Neural cell (in vitro differentiated cells): ENCODE data around the gene EDNRA. TPM values are rescaled to one million over a fixed set of nuclear protein-coding genes. Genes with fewer than 3 reads are reported as not detected.

Experiments used
- H2AFZ ChIP-seq: fragments of 200-600, 300-800 bp; sonication (generic), shearing (Covaris generic); 2 replicates; pipeline ENCODE4 v1.6.0; 2014; ENCODE audit warnings: low read depth, mild to moderate bottlenecking, antibody characterized with exemption, low read length, moderate library complexity
- H3F3A ChIP-seq: fragments of 200-600 bp; shearing (Covaris generic); 2 replicates; pipeline ENCODE4 v1.6.1; 2016; ENCODE audit warnings: mild to moderate bottlenecking, moderate library complexity, mixed read lengths, antibody characterized with exemption, low read length; ENCODE audit not compliant: insufficient read depth, poor library complexity, severe bottlenecking
- H3K27ac ChIP-seq: fragments of 200-600, 300-800 bp; sonication (generic), shearing (Covaris generic); 2 replicates; pipeline ENCODE4 v1.5.1; 2014; ENCODE audit warnings: mild to moderate bottlenecking, low read length, moderate library complexity
- H3K27me3 ChIP-seq: fragments of 300-800, 200-600 bp; sonication (generic), shearing (Covaris generic); 2 replicates; pipeline ENCODE4 v1.6.0; 2014; ENCODE audit warnings: mild to moderate bottlenecking, low read depth, low read length, moderate library complexity; ENCODE audit not compliant: insufficient read depth
- H3K36me3 ChIP-seq: fragments of 300-800, 200-600 bp; sonication (generic), shearing (Covaris generic); 2 replicates; pipeline ENCODE4 v1.5.1; 2014; ENCODE audit warnings: mild to moderate bottlenecking, antibody characterized with exemption, low read length, moderate library complexity; ENCODE audit not compliant: insufficient read depth
- H3K4me2 ChIP-seq: fragments of 300-800, 200-600 bp; sonication (generic), shearing (Covaris generic); 2 replicates; pipeline ENCODE4 v1.6.0; 2014; ENCODE audit warnings: mild to moderate bottlenecking, low read length
- H3K4me3 ChIP-seq: fragments of 300-800, 200-600 bp; sonication (generic), shearing (Covaris generic); 2 replicates; pipeline ENCODE4 v1.5.1; 2014; ENCODE audit warnings: mild to moderate bottlenecking, low read length, moderate library complexity
- H3K79me2 ChIP-seq: fragments of 200-600 bp; shearing (Covaris generic); replicated peaks from 2 replicates; pipeline ENCODE4 v1.6.0; 2014; ENCODE audit warnings: mild to moderate bottlenecking, low read length, moderate library complexity; ENCODE audit not compliant: insufficient read depth
- H3K9ac ChIP-seq: fragments of 300-800, 200-600 bp; sonication (generic), shearing (Covaris generic); 2 replicates; pipeline ENCODE4 v1.6.1; 2016; ENCODE audit warnings: mild to moderate bottlenecking, low read length, mixed read lengths
- H3K9me2 ChIP-seq: fragments of 200-600 bp; shearing (Covaris generic); 2 replicates; pipeline ENCODE4 v1.6.1; 2016; ENCODE audit warnings: mild to moderate bottlenecking, low read length, mixed read lengths; ENCODE audit not compliant: insufficient read depth
- H3K9me3 ChIP-seq: fragments of 200-600, 300-800 bp; sonication (generic), shearing (Covaris generic); 2 replicates; pipeline ENCODE4 v1.6.1; 2016; ENCODE audit warnings: mild to moderate bottlenecking, mixed run types, low read length, moderate library complexity, mixed read lengths
- H4K20me1 ChIP-seq: fragments of 200-600 bp; shearing (Covaris generic); 2 replicates; pipeline ENCODE4 v1.6.1; 2016; ENCODE audit warnings: mild to moderate bottlenecking, mixed run types; ENCODE audit not compliant: insufficient read depth
- EP300 ChIP-seq: fragments of 450-650 bp; conservative IDR thresholded peaks from 2 replicates; pipeline ENCODE4 v1.6.1; 2014; ENCODE audit warnings: antibody characterized with exemption, mild to moderate bottlenecking, moderate library complexity; ENCODE audit not compliant: poor library complexity, severe bottlenecking
- EZH2 ChIP-seq: fragments of 200-600, 300-800 bp; shearing (Covaris generic), sonication (generic); IDR thresholded peaks from 2 replicates; pipeline ENCODE4 v1.6.1; 2014; ENCODE audit warnings: antibody characterized with exemption, low read length, borderline replicate concordance, mild to moderate bottlenecking; ENCODE audit not compliant: insufficient read depth, poor library complexity, severe bottlenecking
- MXI1 ChIP-seq: fragments of 450-650 bp; conservative IDR thresholded peaks from 2 replicates; pipeline ENCODE4 v1.6.1; 2014; ENCODE audit warnings: antibody characterized with exemption, mild to moderate bottlenecking; ENCODE audit not compliant: poor library complexity, severe bottlenecking
- POLR2AphosphoS5 ChIP-seq: IDR thresholded peaks from 2 replicates; pipeline ENCODE4 v1.6.1; 2012
- RAD21 ChIP-seq: fragments of 450-650 bp; conservative IDR thresholded peaks from 2 replicates; pipeline ENCODE4 v1.6.1; 2014; ENCODE audit warnings: antibody characterized with exemption, mild to moderate bottlenecking, moderate library complexity
- SMC3 ChIP-seq: fragments of 450-650 bp; conservative IDR thresholded peaks from 2 replicates; pipeline ENCODE4 v1.6.1; 2014; ENCODE audit warnings: antibody characterized with exemption, mild to moderate bottlenecking, moderate library complexity; ENCODE audit not compliant: poor library complexity
- TAF1 ChIP-seq: IDR thresholded peaks from 2 replicates; pipeline ENCODE4 v1.6.1; 2012; ENCODE audit warnings: low read depth
- polyA plus RNA-seq: library from polyadenylated mRNA; depleted of rRNA; stranded (reverse); fragments of >200 nt; gene quantifications from 2 replicates; pipeline ENCODE4 v1.2.3, GENCODE V29; 2014
- TF ChIP-seq, protein P1 (sequence below): IDR thresholded peaks from 2 replicates; pipeline ENCODE4 v1.6.1; 2012; ENCODE audit warnings: borderline replicate concordance
- TF ChIP-seq, protein P2 (sequence below): fragments of 450-650 bp; IDR thresholded peaks from 2 replicates; pipeline ENCODE4 v1.5.1; 2014; ENCODE audit warnings: antibody characterized with exemption, mild to moderate bottlenecking, moderate library complexity; ENCODE audit not compliant: poor library complexity, severe bottlenecking

EDNRA gene
- polyA plus RNA-seq, 1 donor from 2014 or later: 0.19 TPM

DNA sequence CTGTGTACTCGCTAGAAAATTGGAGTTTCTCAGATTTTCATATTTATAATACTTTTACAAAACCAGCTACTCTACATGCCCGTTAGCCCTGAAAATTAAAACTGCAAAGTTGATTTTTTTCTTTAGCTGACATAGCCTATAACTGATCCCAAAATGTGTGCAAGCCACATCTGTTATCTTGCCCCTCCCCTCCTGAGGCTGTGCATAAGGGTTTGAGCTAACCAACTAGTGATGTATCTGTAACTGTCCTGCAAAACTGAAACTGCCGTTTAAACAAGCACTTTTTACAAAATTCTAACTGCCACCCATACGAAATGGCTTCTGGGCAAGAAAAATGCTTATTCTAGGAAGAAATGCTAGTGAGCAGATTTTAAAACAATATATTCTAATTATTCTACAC is 59.1 kb downstream of the EDNRA start:
- TF ChIP-seq, protein P1, sequence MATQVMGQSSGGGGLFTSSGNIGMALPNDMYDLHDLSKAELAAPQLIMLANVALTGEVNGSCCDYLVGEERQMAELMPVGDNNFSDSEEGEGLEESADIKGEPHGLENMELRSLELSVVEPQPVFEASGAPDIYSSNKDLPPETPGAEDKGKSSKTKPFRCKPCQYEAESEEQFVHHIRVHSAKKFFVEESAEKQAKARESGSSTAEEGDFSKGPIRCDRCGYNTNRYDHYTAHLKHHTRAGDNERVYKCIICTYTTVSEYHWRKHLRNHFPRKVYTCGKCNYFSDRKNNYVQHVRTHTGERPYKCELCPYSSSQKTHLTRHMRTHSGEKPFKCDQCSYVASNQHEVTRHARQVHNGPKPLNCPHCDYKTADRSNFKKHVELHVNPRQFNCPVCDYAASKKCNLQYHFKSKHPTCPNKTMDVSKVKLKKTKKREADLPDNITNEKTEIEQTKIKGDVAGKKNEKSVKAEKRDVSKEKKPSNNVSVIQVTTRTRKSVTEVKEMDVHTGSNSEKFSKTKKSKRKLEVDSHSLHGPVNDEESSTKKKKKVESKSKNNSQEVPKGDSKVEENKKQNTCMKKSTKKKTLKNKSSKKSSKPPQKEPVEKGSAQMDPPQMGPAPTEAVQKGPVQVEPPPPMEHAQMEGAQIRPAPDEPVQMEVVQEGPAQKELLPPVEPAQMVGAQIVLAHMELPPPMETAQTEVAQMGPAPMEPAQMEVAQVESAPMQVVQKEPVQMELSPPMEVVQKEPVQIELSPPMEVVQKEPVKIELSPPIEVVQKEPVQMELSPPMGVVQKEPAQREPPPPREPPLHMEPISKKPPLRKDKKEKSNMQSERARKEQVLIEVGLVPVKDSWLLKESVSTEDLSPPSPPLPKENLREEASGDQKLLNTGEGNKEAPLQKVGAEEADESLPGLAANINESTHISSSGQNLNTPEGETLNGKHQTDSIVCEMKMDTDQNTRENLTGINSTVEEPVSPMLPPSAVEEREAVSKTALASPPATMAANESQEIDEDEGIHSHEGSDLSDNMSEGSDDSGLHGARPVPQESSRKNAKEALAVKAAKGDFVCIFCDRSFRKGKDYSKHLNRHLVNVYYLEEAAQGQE: no peak
- TF ChIP-seq MXI1: no peak
- TF ChIP-seq EZH2: no peak
- no peak for TF ChIP-seq RAD21
- no peak for TF ChIP-seq TAF1
- TF ChIP-seq SMC3: no peak
- TF ChIP-seq, protein P2, sequence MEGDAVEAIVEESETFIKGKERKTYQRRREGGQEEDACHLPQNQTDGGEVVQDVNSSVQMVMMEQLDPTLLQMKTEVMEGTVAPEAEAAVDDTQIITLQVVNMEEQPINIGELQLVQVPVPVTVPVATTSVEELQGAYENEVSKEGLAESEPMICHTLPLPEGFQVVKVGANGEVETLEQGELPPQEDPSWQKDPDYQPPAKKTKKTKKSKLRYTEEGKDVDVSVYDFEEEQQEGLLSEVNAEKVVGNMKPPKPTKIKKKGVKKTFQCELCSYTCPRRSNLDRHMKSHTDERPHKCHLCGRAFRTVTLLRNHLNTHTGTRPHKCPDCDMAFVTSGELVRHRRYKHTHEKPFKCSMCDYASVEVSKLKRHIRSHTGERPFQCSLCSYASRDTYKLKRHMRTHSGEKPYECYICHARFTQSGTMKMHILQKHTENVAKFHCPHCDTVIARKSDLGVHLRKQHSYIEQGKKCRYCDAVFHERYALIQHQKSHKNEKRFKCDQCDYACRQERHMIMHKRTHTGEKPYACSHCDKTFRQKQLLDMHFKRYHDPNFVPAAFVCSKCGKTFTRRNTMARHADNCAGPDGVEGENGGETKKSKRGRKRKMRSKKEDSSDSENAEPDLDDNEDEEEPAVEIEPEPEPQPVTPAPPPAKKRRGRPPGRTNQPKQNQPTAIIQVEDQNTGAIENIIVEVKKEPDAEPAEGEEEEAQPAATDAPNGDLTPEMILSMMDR: no peak
- TF ChIP-seq EP300: no peak
- Histone ChIP-seq H3K27me3 (no peaks in the 10 kb centered on the region), H3K79me2 (no peaks in the 10 kb centered on the region), H3F3A (no peaks in the 10 kb centered on the region), H3K9ac (no peak overlapping the region), H3K4me2 (no peak overlapping the region), H3K27ac (no peak overlapping the region), H3K9me3 (no peaks in the 10 kb centered on the region), H2AFZ (no peak overlapping the region), H3K36me3 (no peaks in the 10 kb centered on the region), H4K20me1 (no peaks in the 10 kb centered on the region), H3K9me2 (no peaks in the 10 kb centered on the region), H3K4me3 (no peak overlapping the region)

DNA sequence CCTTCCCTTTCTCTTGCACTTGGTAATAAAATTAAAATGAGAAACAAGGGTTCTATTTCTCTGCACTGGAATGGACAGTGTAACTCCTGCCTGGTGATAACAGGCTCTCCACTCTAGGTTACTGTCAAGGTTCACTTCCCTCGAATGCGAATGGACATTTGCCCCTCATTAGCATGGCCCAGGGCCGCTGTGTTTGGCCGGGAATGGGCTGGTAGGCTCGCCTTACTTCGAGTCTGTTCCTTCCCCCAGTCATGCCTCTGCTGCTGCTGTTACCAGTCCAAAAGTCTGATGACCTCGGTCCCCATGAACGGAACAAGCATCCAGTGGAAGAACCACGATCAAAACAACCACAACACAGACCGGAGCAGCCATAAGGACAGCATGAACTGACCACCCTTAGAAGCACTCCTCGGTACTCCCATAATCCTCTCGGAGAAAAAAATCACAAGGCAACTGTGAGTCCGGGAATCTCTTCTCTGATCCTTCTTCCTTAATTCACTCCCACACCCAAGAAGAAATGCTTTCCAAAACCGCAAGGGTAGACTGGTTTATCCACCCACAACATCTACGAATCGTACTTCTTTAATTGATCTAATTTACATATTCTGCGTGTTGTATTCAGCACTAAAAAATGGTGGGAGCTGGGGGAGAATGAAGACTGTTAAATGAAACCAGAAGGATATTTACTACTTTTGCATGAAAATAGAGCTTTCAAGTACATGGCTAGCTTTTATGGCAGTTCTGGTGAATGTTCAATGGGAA is 61.5 kb downstream of the EDNRA start:
- Histone ChIP-seq H3K27me3 (no peaks in the 10 kb centered on the region), H4K20me1 (no peaks in the 10 kb centered on the region), H3F3A (no peaks in the 10 kb centered on the region), H3K4me2 (no peak overlapping the region), H3K79me2 (no peaks in the 10 kb centered on the region), H2AFZ (no peak overlapping the region), H3K9me2 (no peaks in the 10 kb centered on the region), H3K27ac (no peak overlapping the region), H3K36me3 (no peaks in the 10 kb centered on the region), H3K9ac (no peak overlapping the region), H3K4me3 (no peak overlapping the region), H3K9me3 (no peaks in the 10 kb centered on the region)
- no peak for TF ChIP-seq EP300
- no peak for TF ChIP-seq SMC3
- TF ChIP-seq TAF1: no peak
- TF ChIP-seq, protein P2: no peak
- no peak for TF ChIP-seq EZH2
- TF ChIP-seq POLR2AphosphoS5: no peak
- no peak for TF ChIP-seq MXI1
- TF ChIP-seq RAD21: no peak
- TF ChIP-seq, protein P1: no peak
